H7 (cell line): Measurements from ENCODE around the gene ACSL4. TPM values are rescaled to one million over a fixed set of nuclear protein-coding genes. Genes with fewer than 3 reads are reported as not detected.
"Not testable (repeated sequence)": the region's sequence is repeated elsewhere in the genome, so short reads cannot be mapped to it uniquely, and the experiment has no call there.

ENCODE experiments used
- DNase-seq: peaks from one replicate; pipeline ENCODE4 v3.0.0; 2012
- H3K27me3 ChIP-seq: 2 replicates; pipeline ENCODE4 v1.6.0; 2011; ENCODE audit warnings: mild to moderate bottlenecking, low read length; ENCODE audit not compliant: control insufficient read depth, insufficient read depth
- H3K36me3 ChIP-seq: replicated peaks from 2 replicates; pipeline ENCODE4 v1.5.1; 2011; ENCODE audit warnings: low read length; ENCODE audit not compliant: control insufficient read depth, insufficient read depth
- H3K4me3 ChIP-seq: 2 replicates; pipeline ENCODE4 v1.5.1; 2011; ENCODE audit warnings: low read depth, mild to moderate bottlenecking, control low read depth, low read length, moderate library complexity; ENCODE audit not compliant: insufficient read depth
- total RNA-seq: library from RNA; depleted of rRNA; stranded (reverse); fragments of >200 nt; shearing (Covaris generic); gene quantifications from 2 replicates; pipeline ENCODE4 v1.2.3, GENCODE V29; 2014

Gene ACSL4
- total RNA-seq, 1 experiment from 2014 or later: 76.2 TPM

DNA sequence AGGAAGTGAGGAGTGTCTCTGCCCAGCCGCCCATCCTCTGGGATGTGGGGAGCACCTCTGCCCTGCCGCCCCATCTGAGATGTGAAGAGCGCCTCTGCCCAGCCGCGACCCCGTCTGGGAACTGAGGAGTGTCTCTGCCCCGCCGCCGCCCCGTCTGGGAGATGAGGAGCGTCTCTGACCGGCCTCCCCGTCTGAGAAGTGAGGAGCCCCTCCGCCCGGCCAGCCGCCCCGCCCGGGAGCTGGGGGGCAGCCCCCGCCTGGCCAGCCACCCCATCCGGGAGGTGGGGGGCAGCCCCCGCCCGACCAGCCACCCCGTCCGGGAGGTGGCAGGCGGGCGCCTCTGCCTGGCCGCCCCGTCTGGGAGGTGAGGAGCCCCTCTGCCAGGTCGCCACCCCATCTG, 61.9 kb downstream of the ACSL4 start:
- H3K27me3 ChIP-seq, DNase-seq, H3K4me3 ChIP-seq, H3K36me3 ChIP-seq: not testable (repeated sequence)

DNA sequence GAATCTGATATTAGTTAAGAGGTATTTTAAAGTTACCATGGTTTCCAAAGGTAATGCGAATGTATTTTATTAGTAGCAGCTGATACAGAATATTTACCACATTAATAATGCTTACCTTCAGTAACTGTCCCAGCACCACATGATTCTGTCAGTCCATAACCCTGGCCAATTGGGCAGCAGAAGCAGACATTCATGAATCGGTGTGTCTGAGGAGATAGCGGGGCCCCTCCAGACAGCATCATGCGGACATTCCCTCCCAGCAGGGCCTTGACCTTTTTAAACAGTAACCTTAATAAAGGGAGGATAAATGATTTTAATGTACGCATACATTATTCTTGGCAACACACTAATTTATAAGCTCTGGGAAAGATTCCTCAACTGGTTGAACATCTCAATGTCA, 65.1 kb downstream of the ACSL4 start:
- Histone ChIP-seq H3K4me3 (no peak overlapping the region), H3K27me3 (no peaks in the 10 kb centered on the region), H3K36me3 (peaks cover 4% of the 10 kb centered on the region)
- DNase-seq: no peak

DNA sequence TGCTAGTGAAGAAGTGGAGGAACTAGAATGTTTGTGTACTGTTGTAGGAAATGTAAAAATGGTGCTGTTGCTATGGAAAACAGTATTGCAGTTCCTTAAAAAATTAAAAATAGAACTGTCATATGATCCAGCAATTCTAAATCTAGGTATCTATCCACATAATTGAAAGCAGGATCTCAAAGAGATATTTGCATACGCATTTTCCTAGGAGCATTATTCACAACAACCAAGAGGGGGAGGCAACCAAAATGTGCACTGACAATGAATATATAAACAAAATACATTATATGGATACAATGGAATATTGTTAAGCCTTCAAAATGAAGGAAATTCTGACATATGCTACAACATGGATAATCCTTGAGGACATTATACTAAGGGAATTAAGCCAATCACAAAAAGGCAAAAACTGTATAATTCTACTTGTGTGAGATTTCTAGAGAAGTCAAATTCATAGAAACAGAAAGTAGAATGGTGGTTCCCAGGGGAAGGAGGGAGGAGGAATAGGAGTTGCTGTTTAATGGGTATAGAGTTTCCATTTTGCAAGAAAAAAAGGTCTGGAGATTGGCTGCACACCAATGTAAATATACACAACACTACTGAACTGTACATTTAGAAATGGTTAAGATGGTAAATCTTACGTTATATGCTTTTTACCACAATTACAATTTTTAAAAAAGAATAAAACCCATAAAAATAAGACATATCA, 72.5 kb downstream of the ACSL4 start:
- no peak for DNase-seq
- no peak overlapping the region for H3K4me3 ChIP-seq
- no peaks in the 10 kb centered on the region for H3K27me3 ChIP-seq
- peaks cover 5% of the 10 kb centered on the region for H3K36me3 ChIP-seq

DNA sequence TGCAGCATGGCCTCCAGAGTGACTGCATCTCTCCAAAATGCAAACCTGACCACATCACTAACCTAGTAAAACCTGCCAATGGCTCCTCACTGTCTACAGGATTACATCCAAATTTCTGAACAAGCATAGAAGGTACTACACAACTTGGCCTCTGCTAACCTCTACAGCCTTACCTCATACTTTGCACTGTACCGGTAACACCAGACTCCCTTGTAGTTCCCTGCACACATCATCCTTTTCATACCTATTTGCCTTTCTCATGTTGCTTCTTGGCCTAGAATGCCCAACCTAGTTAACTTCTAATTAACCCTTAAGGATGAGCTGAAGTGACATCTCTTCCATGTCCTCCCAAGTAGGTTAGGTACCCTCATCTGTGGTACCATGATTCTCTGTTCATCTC, 74.7 kb downstream of the ACSL4 start:
- Histone ChIP-seq H3K36me3 (peaks cover 3% of the 10 kb centered on the region; the same call in 1 of the 2 replicates), H3K27me3 (no peaks in the 10 kb centered on the region), H3K4me3 (no peak overlapping the region)
- DNase-seq: no peak

DNA sequence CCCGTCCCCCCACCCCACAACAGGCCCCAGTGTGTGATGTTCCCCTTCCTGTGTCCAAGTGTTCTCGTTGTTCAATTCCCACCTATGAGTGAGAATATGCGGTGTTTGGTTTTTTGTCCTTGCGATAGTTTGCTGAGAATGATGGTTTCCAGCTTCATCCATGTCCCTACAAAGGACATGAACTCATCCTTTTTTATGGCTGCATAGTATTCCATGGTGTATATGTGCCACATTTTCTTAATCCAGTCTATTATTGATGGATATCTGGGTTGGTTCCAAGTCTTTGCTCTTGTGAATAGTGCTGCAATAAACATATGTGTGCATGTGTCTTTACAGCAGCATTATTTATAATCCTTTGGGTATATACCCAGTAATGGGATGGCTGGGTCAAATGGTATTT, 75.7 kb downstream of the ACSL4 start:
- not testable (repeated sequence) for H3K27me3 ChIP-seq, H3K36me3 ChIP-seq, DNase-seq, H3K4me3 ChIP-seq

DNA sequence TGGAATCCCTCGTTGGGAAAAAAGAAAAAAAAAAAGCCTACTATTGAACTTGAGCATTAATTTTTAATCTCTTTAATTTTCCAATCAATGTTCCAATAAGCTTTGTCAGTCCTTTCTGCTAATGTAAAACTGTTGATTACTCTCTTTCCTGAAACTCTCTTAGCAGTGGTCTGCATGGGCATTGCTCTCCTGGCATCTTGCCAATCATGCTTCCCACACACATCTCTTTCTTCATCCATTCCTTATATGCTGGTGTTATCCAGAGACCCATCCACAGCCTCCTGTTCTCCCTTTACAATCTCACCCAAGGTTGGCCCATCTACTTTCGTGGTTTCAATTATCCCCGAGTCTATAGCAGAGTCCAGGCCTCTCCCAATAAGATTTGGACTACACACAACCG, 76.3 kb downstream of the ACSL4 start:
- no peak overlapping the region for H3K4me3 ChIP-seq
- no peaks in the 10 kb centered on the region for H3K27me3 ChIP-seq
- H3K36me3 ChIP-seq: peaks cover 2% of the 10 kb centered on the region; the same call in 1 of the 2 replicates
- DNase-seq: no peak

DNA sequence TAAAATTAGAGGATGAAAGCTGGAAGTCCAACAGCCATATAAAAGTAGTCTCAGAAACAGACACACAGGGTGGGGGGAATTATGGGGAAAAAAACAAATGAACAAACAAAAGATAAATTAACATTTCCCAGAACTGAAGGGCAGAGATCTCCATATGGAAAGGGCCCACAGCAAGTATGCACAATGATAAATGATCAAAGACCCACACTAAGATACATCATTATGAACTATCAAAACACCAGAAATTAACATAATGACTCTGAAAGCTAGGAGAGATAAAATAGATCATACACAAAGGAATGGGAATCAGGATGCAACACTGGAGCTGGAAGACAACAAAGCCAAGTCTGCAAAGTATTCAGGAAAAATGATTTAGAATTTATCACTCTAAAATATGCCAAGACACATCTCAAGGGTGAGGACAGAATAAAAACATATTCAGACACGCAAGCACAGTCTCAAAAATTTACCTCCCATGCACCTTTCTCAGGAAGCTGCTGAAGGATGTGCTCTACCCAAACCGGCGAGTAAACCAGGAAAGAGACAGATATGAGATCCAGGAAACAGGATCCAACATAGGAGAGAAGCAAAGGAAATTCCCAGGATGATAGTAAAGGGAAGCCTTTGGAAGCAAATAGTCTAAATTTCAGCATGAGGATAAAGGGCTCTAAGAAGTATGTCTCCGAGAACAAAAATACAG, 77.4 kb downstream of the ACSL4 start:
- no peak for DNase-seq
- H3K4me3 ChIP-seq: no peak overlapping the region
- no peaks in the 10 kb centered on the region for H3K27me3 ChIP-seq
- H3K36me3 ChIP-seq: peaks cover 2% of the 10 kb centered on the region; the same call in 1 of the 2 replicates

DNA sequence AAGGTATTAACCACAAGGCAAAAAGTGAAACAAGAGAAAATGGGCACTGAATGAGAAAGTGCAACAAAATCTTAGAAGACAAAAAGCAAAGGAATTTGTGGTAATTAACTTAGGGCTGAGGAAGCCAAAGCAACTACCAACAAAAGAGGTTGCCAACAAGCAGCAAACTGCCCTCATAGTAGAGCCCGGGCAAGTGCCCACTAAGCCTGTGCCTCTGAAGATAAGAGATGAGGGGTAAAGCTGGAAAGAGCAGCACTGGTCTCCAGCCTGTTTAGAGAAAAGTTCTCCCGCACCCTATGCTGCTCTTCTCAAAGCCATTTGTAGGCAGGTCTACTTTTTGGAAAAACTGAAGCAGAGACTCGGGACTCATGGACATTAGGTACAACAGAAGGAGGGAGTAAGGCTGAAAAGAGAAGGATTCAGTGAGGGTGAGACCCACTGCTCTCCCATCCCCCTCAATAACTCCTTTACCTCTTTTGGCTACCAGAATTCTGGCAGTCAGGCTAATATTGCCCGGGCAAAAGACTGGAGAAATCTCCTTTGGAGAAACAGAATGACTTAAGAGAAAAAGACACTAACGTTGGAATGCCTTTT, 78.4 kb downstream of the ACSL4 start:
- Histone ChIP-seq H3K4me3 (no peak overlapping the region), H3K27me3 (no peaks in the 10 kb centered on the region), H3K36me3 (peaks cover 2% of the 10 kb centered on the region; the same call in 1 of the 2 replicates)
- DNase-seq: no peak

DNA sequence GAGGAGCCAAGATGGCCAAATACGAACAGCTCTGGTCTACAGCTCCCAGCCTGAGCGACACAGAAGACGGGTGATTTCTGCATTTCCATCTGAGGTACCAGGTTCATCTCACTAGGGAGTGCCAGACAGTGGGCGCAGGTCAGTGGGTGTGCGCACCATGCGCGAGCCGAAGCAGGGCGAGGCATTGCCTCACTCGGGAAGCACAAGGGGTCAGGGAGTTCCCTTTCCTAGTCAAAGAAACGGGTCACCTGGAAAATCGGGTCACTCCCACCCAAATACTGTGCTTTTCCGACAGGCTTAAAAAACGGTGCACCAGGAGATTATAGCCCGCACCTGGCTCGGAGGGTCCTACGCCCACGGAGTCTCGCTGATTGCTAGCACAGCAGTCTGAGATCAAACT, 88.4 kb downstream of the ACSL4 start:
- DNase-seq, H3K36me3 ChIP-seq, H3K27me3 ChIP-seq, H3K4me3 ChIP-seq: not testable (repeated sequence)

DNA sequence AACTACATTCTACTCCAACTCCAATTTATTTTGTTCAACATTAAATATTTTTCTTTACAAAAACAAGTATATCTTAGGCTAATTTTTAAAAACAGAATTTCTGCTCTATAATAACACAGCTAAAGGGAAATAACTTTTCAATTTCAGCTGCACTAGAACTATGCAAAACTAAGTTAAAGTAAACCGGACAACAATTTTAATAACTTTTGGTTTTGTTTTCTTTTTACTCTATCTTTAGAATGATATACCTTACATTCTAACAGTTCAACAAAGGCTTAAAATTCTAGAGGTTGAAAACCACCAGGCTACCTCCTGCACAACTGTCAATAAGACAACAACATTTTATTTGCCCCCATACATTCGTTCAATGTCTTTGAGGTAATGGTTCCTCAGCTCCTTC, 89.4 kb downstream of the ACSL4 start:
- no peak for DNase-seq
- H3K4me3 ChIP-seq: no peak overlapping the region
- H3K27me3 ChIP-seq: no peaks in the 10 kb centered on the region
- no peaks in the 10 kb centered on the region for H3K36me3 ChIP-seq

DNA sequence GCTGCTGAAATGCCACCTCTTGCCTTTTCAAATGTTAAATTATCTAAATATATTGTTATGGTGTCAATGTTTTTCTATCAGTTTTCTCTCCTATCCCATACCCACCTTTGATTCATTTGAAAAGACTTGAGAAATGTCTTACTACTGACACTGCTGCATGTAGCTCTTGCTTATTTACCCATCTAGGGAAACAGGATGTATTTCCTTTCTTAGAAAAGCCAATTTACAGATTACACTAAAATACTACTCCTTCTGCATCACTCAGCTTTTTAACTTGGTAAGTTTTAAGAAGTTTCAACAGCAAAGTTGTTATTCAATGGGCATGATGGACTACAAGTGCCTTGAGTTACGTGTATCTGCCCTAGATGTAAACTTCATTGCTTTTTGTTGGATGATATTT, 94.9 kb downstream of the ACSL4 start:
- Histone ChIP-seq H3K4me3 (no peak overlapping the region), H3K36me3 (no peaks in the 10 kb centered on the region), H3K27me3 (no peaks in the 10 kb centered on the region)
- no peak for DNase-seq

DNA sequence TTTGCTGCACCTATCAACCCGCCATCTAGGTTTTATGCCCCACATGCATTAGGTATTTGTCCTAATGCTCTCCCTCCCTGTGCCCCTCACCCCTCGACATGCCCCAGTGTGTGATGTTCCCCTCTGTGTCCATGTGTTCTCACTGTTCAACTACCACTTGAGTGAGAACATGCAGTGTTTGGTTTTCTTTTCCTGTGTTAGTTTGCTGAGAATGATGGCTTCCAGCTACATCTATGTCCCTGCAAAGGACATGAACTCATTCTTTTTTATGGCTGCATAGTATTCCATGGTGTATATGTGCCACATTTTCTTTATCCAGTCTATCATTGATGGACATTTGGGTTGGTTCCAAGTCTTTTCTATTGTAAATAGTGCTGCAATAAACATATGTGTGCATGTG, 95.6 kb downstream of the ACSL4 start:
- not testable (repeated sequence) for DNase-seq, H3K36me3 ChIP-seq, H3K4me3 ChIP-seq, H3K27me3 ChIP-seq

DNA sequence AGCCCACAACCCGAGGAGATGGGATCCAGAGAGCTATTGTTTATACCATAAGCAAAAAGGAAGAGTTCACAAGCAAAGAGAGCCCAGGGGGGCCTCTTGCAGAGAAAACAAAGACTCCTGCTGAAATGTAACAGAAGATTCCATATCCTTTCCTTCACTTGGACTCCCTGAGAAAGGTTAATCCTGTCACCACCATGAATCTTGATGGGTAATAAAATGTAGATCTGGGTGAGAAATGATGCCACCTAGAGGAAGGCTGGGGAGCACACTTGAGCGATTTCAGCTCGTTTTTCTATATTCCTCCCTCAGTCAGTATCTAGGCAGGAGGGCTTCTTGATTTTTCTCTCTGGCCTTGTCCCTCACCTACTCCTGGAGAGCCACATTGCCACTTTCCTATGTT, 97.9 kb downstream of the ACSL4 start:
- peak; percentile 46 for DNase-seq
- no peak overlapping the region for H3K4me3 ChIP-seq
- H3K27me3 ChIP-seq: no peaks in the 10 kb centered on the region
- H3K36me3 ChIP-seq: no peaks in the 10 kb centered on the region

DNA sequence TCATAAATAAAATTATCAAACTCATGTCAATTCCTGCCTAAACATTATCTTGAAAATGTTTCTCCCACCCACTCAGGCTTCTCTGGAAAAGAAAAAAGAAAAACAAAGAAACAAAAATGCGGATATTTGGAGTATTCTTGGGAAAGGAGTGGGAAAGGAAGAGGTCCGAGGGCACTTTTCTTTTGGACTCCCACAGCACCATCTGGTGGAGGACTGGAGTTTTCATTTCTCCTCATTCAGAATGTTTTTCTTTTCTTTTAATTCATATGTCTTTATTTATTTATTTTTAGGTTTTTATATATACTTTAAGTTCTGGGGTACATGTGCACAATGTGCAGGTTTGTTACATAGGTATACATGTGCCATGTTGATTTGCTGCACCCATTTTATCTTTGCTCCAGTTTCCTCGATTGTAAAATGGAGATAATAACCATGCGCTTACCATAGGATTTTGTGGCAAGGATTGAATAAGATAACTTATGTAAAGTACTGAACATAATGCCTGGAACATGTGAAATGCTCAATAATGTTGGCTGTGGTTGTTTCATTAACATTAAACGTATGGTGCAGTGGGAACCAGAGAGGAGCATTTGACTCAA, 100.1 kb downstream of the ACSL4 start:
- H3K36me3 ChIP-seq: no peaks in the 10 kb centered on the region
- peak; percentile 53 for DNase-seq
- H3K27me3 ChIP-seq: no peaks in the 10 kb centered on the region
- H3K4me3 ChIP-seq: no peak overlapping the region

DNA sequence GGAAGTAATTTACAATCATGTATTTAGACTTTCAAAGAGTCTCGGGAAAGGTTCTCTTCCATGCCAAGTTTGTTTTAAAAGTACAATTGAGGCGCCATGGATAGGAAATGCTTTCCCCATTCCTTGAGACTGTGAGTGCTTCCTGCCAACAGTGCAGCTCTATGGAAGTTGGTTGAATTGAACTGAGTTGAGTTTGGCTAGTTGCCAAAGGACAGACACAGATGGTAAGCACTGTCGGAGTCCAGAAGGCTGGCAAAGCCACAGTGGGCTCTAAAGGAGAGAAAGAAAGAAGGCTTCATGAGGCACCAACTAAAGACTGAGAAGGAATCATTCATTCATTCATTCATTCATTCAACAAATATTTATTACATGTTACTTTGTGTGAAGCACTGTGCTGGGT, 103.7 kb downstream of the ACSL4 start:
- Histone ChIP-seq H3K27me3 (peaks cover 4% of the 10 kb centered on the region), H3K4me3 (no peak overlapping the region), H3K36me3 (no peaks in the 10 kb centered on the region)
- DNase-seq: no peak
